Measurements from ENCODE around the gene PRKCB. TPM values are rescaled to one million over a fixed set of nuclear protein-coding genes. Genes with fewer than 3 reads are reported as not detected.
"Not testable (repeated sequence)": the region's sequence is repeated elsewhere in the genome, so short reads cannot be mapped to it uniquely, and the experiment has no call there.

PRKCB gene
- total RNA-seq, 2 experiments from 2014 or later: 77.8 to 81.0 TPM

DNA sequence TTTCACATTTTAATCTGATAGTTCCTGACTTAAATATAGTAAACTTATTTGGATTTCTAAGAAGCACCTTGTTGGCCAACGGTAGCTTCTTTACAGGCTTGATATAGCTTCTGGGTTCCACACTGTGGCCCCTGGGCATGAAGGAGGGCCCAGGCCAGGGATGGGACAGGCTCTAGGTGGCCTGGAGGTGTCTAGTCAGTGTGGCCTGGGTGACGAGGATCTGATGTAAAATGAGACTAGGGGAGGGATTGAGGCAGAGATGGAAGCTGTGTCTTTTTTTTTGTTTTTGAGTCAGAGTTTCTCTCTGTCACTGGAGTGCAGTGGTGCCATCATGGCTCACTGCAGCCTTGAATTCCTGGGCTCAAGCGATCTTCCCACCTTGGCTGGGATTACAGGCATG is 187.0 kb downstream of the PRKCB start:
- Mint-ChIP-seq H3K27ac (no peak overlapping the region), H3K4me3 (no peak overlapping the region), H3K36me3 (ENCODE audit: low read depth) (no peaks in the 10 kb centered on the region), H3K27me3 (no peaks in the 10 kb centered on the region), H3K9me3 (no peaks in the 10 kb centered on the region), H3K4me1 (peaks cover 14% of the 10 kb centered on the region)
- ChIA-PET CTCF (interaction anchor here (0.7 kb wide), 1 partner anchor 52 kb away, joined by 3 read pairs; no protein-coding TSS in a partner anchor), POLR2A (no interaction called here)
- no peak for DNase-seq

DNA sequence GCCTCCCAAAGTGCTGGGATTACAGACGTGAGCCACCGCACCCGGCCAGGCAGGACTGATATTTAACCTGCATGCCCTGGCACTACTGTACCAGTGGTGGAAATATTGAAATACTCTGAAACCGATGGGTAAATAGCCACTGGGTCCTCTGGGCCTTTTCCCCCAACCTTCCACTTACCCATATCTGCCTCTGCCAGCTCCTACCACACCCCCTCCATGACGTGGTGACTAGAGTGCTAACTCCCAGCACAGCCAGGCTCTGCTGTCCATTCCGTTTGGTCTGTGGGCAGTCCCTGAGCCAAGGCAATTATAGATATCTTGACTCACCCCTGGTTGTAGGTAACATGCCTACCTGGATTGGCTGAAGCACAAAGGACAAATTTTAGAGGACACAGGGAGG is 187.8 kb downstream of the PRKCB start:
- no peaks in the 10 kb centered on the region for H3K27me3 Mint-ChIP-seq
- no peaks in the 10 kb centered on the region for H3K36me3 Mint-ChIP-seq (ENCODE audit: low read depth)
- no peak overlapping the region for H3K4me3 Mint-ChIP-seq
- ChIA-PET POLR2A (no interaction called here), CTCF (interaction anchor here (1.3 kb wide), 1 partner anchor 22 kb away, joined by 3 read pairs; no protein-coding TSS in a partner anchor)
- H3K27ac Mint-ChIP-seq: no peak overlapping the region
- H3K9me3 Mint-ChIP-seq: no peaks in the 10 kb centered on the region
- peaks cover 16% of the 10 kb centered on the region for H3K4me1 Mint-ChIP-seq
- DNase-seq: no peak

DNA sequence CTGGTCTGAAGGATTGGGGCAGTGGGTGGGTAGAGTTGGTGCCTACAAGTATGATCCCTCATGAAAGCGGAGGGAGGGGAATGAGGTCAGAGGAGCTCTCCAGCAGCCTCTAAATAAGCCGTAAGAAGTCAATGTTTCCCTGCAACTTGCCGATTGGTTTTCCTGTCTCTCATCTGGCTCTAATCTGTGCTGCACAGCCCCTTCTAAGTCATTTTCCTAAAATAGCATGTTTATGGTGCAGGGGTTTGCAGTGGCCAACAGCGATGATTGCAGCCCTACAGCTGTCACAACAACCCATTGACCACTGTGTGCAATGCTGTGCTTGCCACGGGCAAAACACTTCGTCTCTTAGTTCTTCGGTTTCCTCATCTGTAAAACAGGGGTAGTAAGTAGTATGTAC is 189.2 kb downstream of the PRKCB start:
- H3K4me1 Mint-ChIP-seq: peaks cover 18% of the 10 kb centered on the region
- no peak overlapping the region for H3K27ac Mint-ChIP-seq
- H3K9me3 Mint-ChIP-seq: no peaks in the 10 kb centered on the region
- H3K27me3 Mint-ChIP-seq: no peaks in the 10 kb centered on the region
- POLR2A ChIA-PET: no interaction called here
- H3K4me3 Mint-ChIP-seq: no peak overlapping the region
- CTCF ChIA-PET: interaction anchor here (1.3 to 1.5 kb wide), 2 partner anchors 12 to 23 kb away, joined by 3 read pairs; no protein-coding TSS in a partner anchor
- DNase-seq: no peak
- H3K36me3 Mint-ChIP-seq (ENCODE audit: low read depth): peaks cover 2% of the 10 kb centered on the region

DNA sequence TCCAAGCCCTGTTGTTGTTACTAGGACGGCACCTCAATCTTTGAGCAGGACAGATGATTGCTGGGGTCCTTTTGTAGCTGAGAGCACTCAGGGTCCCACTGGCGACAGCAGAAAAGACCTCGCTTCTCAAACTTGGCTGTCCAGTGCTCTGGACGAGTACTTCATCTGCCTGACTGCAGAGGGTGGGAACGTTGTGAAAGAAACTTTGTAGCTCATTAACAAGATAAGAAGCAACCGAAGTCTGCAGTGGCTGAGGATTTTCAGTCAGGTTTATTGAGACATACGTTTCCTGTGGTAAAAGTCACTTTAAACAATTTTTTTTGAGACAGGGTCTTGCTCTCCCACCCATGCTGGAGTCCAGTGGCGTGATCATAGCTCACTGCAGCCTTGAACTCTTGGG is 191.7 kb downstream of the PRKCB start:
- Mint-ChIP-seq H3K9me3 (no peaks in the 10 kb centered on the region), H3K27ac (no peak overlapping the region), H3K27me3 (no peaks in the 10 kb centered on the region), H3K36me3 (ENCODE audit: low read depth) (peaks cover 13% of the 10 kb centered on the region), H3K4me3 (no peak overlapping the region), H3K4me1 (peaks cover 27% of the 10 kb centered on the region)
- POLR2A ChIA-PET: no interaction called here
- CTCF ChIA-PET: interaction anchor here (1.2 to 1.7 kb wide), 2 partner anchors 9 to 11 kb away, joined by 3 to 6 read pairs; no protein-coding TSS in a partner anchor
- DNase-seq: no peak

DNA sequence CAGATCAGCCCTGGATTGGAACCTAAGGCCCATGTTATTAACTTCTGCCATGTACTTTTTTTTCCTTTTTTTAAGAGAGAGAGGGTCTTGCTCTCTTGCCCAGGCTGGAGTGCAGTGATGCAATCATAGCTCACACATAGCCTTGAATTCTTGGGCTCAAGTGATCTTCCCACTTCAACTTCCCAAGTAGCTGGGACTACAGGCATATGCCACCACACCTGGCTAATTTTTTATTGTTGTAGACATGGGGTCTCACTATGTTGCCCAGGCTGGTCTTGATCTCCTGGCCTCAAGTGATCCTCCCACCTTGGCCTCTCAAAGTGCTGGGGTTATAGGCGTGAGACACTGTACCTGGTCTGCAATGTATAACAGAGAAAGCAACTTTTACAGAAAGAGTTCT is 194.1 kb downstream of the PRKCB start:
- peaks cover 32% of the 10 kb centered on the region for H3K36me3 Mint-ChIP-seq (ENCODE audit: low read depth)
- DNase-seq, POLR2A ChIA-PET, H3K27me3 Mint-ChIP-seq, H3K27ac Mint-ChIP-seq, H3K4me3 Mint-ChIP-seq, H3K9me3 Mint-ChIP-seq: not testable (repeated sequence)
- peaks cover 47% of the 10 kb centered on the region for H3K4me1 Mint-ChIP-seq
- CTCF ChIA-PET: interaction anchor here (2.3 kb wide), 1 partner anchor 12 kb away, joined by 9 read pairs; no protein-coding TSS in a partner anchor

DNA sequence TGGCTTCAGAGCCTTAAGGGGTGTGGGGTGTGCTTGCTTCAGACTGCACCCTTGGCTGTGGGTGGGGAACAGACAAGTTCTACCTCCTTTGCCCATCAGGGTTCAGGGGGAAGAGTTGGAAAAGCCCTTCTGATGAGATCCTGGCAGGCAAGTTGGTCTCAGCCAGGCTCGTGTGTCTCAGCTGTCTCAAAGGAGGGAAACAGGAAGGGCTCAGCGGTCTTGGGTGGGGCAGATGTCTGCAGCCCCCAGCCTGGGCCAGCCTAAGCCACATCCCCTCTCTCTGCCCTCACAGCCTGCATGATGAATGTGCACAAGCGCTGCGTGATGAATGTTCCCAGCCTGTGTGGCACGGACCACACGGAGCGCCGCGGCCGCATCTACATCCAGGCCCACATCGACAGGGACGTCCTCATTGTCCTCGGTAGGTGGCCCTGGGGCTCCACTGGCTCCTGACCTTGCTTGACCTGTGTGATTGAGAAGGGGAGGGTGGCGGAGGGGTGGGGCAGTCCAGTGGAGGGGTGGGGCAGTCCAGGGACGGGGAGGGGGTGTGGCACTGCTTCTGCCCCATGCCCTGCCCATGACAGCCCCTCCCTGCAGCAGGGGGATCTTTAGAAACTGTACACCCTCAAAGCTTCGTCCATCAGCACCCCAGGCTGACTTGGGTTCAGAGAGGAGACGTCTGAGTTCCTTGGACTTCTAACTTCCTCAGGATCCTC is 199.5 kb downstream of the PRKCB start:
- ChIA-PET CTCF (interaction anchor here (0.6 kb wide), 1 partner anchor 322 kb away, joined by 3 read pairs; no protein-coding TSS in a partner anchor), POLR2A (no interaction called here)
- Mint-ChIP-seq H3K27ac (peak overlapping the region; percentile 86), H3K36me3 (ENCODE audit: low read depth) (peaks cover 39% of the 10 kb centered on the region), H3K27me3 (no peaks in the 10 kb centered on the region), H3K4me3 (peak overlapping the region; percentile 61), H3K9me3 (peaks cover 6% of the 10 kb centered on the region), H3K4me1 (peaks cover 58% of the 10 kb centered on the region)
- DNase-seq: peak; percentile 44

DNA sequence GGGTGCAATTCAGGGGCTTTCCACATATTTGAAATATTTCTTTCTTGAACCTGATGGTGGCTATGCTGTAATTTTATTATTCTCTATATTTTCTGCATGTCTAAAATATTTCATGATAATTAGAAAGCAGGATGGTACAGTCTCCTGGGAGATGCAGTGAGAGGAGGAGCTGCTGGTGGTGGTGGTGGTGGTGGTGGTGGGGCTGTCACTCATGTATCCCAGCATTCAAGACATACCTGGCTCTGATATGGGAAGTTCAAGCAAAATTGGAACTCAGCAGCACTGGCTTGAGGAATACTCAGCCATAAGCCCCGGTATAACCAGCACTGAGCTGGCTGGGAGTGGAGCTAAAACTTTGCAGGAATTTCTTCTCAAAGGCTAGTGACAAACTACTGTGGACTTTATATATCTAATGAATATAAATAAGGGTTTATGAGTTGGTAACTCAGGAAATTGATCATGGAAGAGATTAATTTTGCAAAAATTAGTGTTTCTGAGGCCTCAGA is 200.3 kb downstream of the PRKCB start:
- POLR2A ChIA-PET: no interaction called here
- Mint-ChIP-seq H3K4me3 (peak overlapping the region; percentile 61), H3K4me1 (peaks cover 53% of the 10 kb centered on the region), H3K36me3 (ENCODE audit: low read depth) (peaks cover 39% of the 10 kb centered on the region), H3K27ac (no peak overlapping the region), H3K9me3 (peaks cover 6% of the 10 kb centered on the region), H3K27me3 (no peaks in the 10 kb centered on the region)
- CTCF ChIA-PET: interaction anchor here (0.5 to 1.7 kb wide), 6 partner anchors 8 to 344 kb away, joined by 3 to 5 read pairs (median 4); no protein-coding TSS in a partner anchor
- no peak for DNase-seq

DNA sequence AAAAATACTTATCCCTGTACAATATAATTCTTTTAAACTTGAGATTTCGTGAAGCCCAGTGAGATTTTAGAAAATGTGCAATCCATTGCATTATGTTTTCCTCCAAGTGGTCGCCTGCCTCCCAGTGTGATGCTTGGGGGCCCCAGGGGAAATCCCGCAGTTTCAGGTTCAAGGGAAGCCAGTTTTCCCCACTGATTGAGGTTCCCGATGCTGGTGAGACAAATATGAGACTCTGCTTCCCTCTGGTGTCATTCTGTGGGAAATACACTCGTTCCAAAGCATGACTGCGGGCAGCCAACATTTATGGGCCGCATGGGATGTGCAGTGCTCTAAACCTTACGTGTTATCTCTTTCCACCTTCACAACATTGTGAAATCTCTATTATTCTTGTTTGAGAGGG is 200.8 kb downstream of the PRKCB start:
- H3K36me3 Mint-ChIP-seq (ENCODE audit: low read depth): peaks cover 34% of the 10 kb centered on the region

DNA sequence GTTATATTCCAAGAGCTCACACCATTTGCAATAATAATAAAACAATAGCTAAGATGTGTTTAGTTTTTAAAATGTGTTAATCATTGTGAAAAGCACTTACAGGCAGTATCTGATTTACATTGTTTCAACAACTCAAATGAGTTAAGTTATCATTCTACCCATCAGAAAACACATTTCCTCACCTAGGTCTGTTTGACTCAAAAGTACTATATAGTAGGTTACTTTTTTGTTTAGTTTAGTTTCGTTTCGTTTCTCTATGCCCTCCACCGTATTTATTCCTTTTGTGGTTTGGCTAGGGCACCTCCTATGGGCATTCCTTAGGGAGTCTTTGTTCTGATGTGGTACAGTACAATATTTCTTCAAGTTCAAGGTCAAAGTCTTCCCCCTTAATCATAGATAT is 201.6 kb downstream of the PRKCB start:
- H3K36me3 Mint-ChIP-seq (ENCODE audit: low read depth): peaks cover 29% of the 10 kb centered on the region
- no peak for DNase-seq
- ChIA-PET CTCF (interaction anchor here (0.5 to 1.7 kb wide), 7 partner anchors 12 to 1083 kb away, joined by 3 to 5 read pairs (median 3); no protein-coding TSS in a partner anchor), POLR2A (no interaction called here)
- peaks cover 6% of the 10 kb centered on the region for H3K9me3 Mint-ChIP-seq
- no peak overlapping the region for H3K27ac Mint-ChIP-seq
- H3K27me3 Mint-ChIP-seq: no peaks in the 10 kb centered on the region
- peaks cover 46% of the 10 kb centered on the region for H3K4me1 Mint-ChIP-seq
- H3K4me3 Mint-ChIP-seq: no peak overlapping the region

More for the DNA sequence above, 200.8 kb downstream of the PRKCB start:
- H3K4me3 Mint-ChIP-seq: peak overlapping the region; percentile 36
- H3K4me1 Mint-ChIP-seq: peaks cover 47% of the 10 kb centered on the region
- H3K9me3 Mint-ChIP-seq: peaks cover 6% of the 10 kb centered on the region
- no peaks in the 10 kb centered on the region for H3K27me3 Mint-ChIP-seq
- peak overlapping the region; percentile 63 for H3K27ac Mint-ChIP-seq
- peak; percentile 47 for DNase-seq
- ChIA-PET POLR2A (no interaction called here), CTCF (interaction anchor here (0.5 to 1.7 kb wide), 9 partner anchors 9 to 344 kb away, joined by 3 to 5 read pairs (median 4); no protein-coding TSS in a partner anchor)

DNA sequence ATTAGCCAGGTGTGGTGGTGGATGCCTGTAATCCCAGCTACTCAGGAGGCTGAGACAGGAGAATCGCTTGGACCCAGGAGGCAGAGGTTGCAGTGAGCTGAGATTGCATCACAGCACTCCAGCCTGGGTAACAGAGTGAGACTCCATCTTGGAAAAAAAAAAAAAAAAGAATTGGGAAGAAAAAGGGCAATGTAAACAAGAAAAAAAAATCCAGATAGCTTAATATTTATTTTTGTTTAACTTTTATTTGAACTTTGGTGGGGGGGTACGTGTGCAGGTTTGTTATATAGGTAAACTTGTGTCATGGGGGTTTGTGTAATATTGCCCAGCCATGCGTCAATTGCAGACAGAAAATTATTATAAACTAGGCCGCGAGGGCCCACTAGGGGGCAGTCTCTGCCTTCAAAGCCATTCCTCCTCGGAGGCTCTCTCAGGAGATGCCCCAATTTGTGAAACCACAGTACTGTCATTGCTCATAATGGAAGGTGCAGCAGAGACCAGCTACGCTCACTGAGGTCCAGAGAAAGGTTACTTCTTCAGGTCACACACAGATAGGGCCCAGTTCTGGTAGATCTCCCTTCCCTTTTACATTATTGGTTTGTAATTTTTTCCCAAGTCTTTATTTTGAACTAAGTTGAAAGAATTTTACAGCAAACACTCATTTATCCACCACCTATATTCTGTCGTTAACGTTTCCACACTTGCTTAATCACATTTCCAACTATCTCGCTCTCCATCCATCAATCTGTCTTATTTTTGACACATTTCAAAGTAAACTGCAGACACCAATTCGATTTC is 206.2 kb downstream of the PRKCB start:
- POLR2A ChIA-PET: interaction anchor here (0.6 kb wide), 1 partner anchor 349 kb away, joined by 3 read pairs; no protein-coding TSS in a partner anchor
- Mint-ChIP-seq H3K27me3 (no peaks in the 10 kb centered on the region), H3K27ac (no peak overlapping the region), H3K4me3 (no peak overlapping the region), H3K9me3 (no peaks in the 10 kb centered on the region), H3K36me3 (ENCODE audit: low read depth) (peaks cover 8% of the 10 kb centered on the region), H3K4me1 (peaks cover 6% of the 10 kb centered on the region)
- peak; percentile 80 for DNase-seq
- CTCF ChIA-PET: interaction anchor here (0.7 to 1.8 kb wide), 4 partner anchors 12 to 463 kb away, joined by 3 to 9 read pairs (median 6); no protein-coding TSS in a partner anchor

DNA sequence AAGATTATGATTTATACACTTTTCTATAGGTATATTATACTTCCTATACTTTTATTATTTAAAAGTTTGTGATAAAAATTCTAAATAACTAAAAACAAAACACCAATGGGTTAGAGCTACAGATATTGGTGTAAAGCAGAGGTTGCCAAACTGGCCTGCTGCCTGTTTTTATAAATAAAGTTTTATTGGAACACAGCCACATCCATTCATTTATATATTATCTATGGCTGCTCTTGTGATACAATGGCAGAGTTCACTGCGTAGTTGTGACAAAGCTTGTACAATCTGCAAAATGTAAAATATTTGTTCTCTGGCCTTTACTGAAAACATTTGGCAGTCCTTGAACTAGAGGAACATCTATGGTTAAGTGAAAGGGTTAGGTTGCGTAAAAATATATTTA is 208.7 kb downstream of the PRKCB start:
- no peak for DNase-seq
- no peaks in the 10 kb centered on the region for H3K27me3 Mint-ChIP-seq
- no peaks in the 10 kb centered on the region for H3K9me3 Mint-ChIP-seq
- H3K27ac Mint-ChIP-seq: no peak overlapping the region
- peaks cover 10% of the 10 kb centered on the region for H3K36me3 Mint-ChIP-seq (ENCODE audit: low read depth)
- H3K4me1 Mint-ChIP-seq: peaks cover 8% of the 10 kb centered on the region
- ChIA-PET CTCF (interaction anchor here (1.3 kb wide), 1 partner anchor 208 kb away, joined by 4 read pairs; no protein-coding TSS in a partner anchor), POLR2A (no interaction called here)
- no peak overlapping the region for H3K4me3 Mint-ChIP-seq

DNA sequence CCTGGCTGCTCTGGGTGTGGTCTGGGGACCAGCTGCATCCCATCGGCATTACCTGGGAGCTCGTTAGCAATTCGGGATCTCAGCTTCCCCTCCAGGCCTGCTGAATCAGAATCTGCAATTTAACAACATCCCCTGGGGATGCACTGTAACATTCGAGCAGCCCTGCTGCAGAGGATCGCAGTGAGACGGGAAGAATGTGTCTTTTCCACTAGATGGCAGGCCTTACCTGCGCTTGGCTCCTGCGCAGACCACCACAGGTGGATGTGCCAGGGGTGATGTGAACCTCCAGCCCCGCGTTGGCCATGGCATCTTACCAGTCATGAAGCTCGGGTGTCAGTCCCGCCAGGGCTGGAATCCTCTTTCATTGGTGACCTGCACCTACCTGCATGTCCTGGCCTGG is 209.9 kb downstream of the PRKCB start:
- ChIA-PET CTCF (interaction anchor here (1.0 to 1.4 kb wide), 3 partner anchors 13 to 459 kb away, joined by 3 to 4 read pairs (median 3); no protein-coding TSS in a partner anchor), POLR2A (no interaction called here)
- H3K27me3 Mint-ChIP-seq: no peaks in the 10 kb centered on the region
- no peak overlapping the region for H3K4me3 Mint-ChIP-seq
- H3K27ac Mint-ChIP-seq: no peak overlapping the region
- peaks cover 12% of the 10 kb centered on the region for H3K36me3 Mint-ChIP-seq (ENCODE audit: low read depth)
- peaks cover 8% of the 10 kb centered on the region for H3K4me1 Mint-ChIP-seq
- no peak for DNase-seq
- H3K9me3 Mint-ChIP-seq: no peaks in the 10 kb centered on the region

Measured in activated CD4-positive, alpha-beta T cell treated with anti-CD3 and anti-CD28 coated beads, Interleukin-2, amount 10 ng/mL, durations not matched to agents 7 days and 5 days (primary cell).